GM18502 (cell line): ENCODE results near the gene SSTR3.

Experiments used
- ATAC-seq: cut with Tn5 transposase; IDR thresholded peaks from one replicate; pipeline ENCODE4 v1.9.1; 2021; ENCODE audit warnings: mild to moderate bottlenecking; ENCODE audit not compliant: unreplicated experiment, poor library complexity

SSTR3 gene

GRCh38 chr22:37155971-37156370 lies 56.3 kb downstream of the SSTR3 start:
- ATAC-seq: no peak

GRCh38 chr22:37154925-37155712 lies 57.2 kb downstream of the SSTR3 start:
- no peak for ATAC-seq
